Breast epithelium (tissue), 3 donors: ENCODE data around the gene EFNA5.

Experiments
- POLR2A ChIP-seq: fragments of 450-650 bp; IDR thresholded peaks from one replicate; pipeline ENCODE4 v1.6.1; 2016; ENCODE audit warnings: antibody characterized with exemption, mild to moderate bottlenecking, moderate library complexity
- POLR2AphosphoS5 ChIP-seq, 3 donors: sonication (generic); formaldehyde crosslinking; IDR thresholded peaks; one replicate each; pipeline ENCODE4 v1.6.1; 2017; ENCODE audit warnings: antibody characterized with exemption in 3 of 3
- TF ChIP-seq, protein P1 (sequence below), 3 donors: fragments of 450-650 bp; IDR thresholded peaks; one replicate each; pipeline ENCODE4 v1.5.1; 2016 to 2017; ENCODE audit warnings: antibody characterized with exemption in 3 of 3, mild to moderate bottlenecking in 3 of 3, moderate library complexity in 3 of 3

DNA sequence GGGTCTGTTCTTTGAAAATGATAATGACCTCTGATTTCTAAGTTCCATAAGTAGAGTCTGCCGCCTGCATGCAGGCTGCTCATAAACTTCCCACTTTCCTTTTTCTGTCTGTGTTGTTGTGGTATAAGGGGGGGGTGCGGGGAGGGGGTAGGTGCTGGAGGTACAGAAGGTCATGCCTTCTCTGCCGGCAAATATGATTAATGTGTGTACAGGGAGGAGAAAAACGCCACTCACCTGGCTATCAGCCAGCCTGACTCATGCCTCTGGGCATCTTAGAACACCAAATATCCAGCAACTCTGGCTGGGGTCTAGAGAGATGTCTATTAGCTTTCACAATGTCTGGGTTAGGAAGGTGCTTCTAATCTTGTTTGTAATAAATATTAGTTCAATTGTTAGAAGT, 128.3 kb downstream of the EFNA5 start:
- TF ChIP-seq POLR2A (no peak), POLR2AphosphoS5 (IDR thresholded peaks at IDR 0.05) (no peak)
- TF ChIP-seq, protein P1, sequence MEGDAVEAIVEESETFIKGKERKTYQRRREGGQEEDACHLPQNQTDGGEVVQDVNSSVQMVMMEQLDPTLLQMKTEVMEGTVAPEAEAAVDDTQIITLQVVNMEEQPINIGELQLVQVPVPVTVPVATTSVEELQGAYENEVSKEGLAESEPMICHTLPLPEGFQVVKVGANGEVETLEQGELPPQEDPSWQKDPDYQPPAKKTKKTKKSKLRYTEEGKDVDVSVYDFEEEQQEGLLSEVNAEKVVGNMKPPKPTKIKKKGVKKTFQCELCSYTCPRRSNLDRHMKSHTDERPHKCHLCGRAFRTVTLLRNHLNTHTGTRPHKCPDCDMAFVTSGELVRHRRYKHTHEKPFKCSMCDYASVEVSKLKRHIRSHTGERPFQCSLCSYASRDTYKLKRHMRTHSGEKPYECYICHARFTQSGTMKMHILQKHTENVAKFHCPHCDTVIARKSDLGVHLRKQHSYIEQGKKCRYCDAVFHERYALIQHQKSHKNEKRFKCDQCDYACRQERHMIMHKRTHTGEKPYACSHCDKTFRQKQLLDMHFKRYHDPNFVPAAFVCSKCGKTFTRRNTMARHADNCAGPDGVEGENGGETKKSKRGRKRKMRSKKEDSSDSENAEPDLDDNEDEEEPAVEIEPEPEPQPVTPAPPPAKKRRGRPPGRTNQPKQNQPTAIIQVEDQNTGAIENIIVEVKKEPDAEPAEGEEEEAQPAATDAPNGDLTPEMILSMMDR (IDR thresholded peaks at IDR 0.05), result no peak
